Panc1 (cell line): Measurements from ENCODE around the gene KIAA1958.

Source experiments
- CTCF ChIP-seq: fragments of 450-650 bp; IDR thresholded peaks from 2 replicates; pipeline ENCODE4 v1.5.1; 2017; ENCODE audit warnings: mild to moderate bottlenecking
- POLR2AphosphoS5 ChIP-seq: IDR thresholded peaks from 2 replicates; pipeline ENCODE4 v1.6.1; 2012; ENCODE audit warnings: mild to moderate bottlenecking, low read depth, low read length, moderate library complexity
- REST ChIP-seq, 2 experiments: IDR thresholded peaks; 2 replicates each; pipeline ENCODE4 v1.6.1; 2011 to 2012; ENCODE audit warnings: low read depth in 2 of 2, control low read depth in 1 of 2, low read length in 1 of 2, mild to moderate bottlenecking in 1 of 2, moderate library complexity in 1 of 2; ENCODE audit not compliant: insufficient read depth in 1 of 2
- SIN3A ChIP-seq: IDR thresholded peaks from 2 replicates; pipeline ENCODE4 v1.6.1; 2012; ENCODE audit warnings: low read depth, mild to moderate bottlenecking, low read length, moderate library complexity, borderline replicate concordance; ENCODE audit not compliant: insufficient read depth

GRCh38 chr9:112550531-112550930 is 63.9 kb downstream of the KIAA1958 start:
- TF ChIP-seq POLR2AphosphoS5 (no peak), CTCF (no peak), REST (IDR thresholded peaks at IDR 0.05; ENCODE audit: insufficient read depth in 1 of 2, low read depth in 2 of 2, low read length in 1 of 2) (no peak), SIN3A (no peak)
